Measurements from ENCODE around the gene USP17L18. TPM values are rescaled to one million over a fixed set of nuclear protein-coding genes. Genes with fewer than 3 reads are reported as not detected.
A peak's percentile ranks its signal among the peaks of the same experiment; 100 is the strongest.
"Not testable (repeated sequence)": the region's sequence is repeated elsewhere in the genome, so short reads cannot be mapped to it uniquely, and the experiment has no call there.

USP17L18 gene
- total RNA-seq = not detected

GRCh38 chr4:9247953-9248680, at the start of gene USP17L18:
Gene USP17L18, plus strand, starts transcription at chr4:9248630. Its CDS starts 0 bp downstream, at chr4:9248630.
- peak in 1 of 3 donors; percentile 0 for DNase-seq (ENCODE audit: low read depth in 2 of 3, low spot score in 2 of 3)

- DNase-seq (ENCODE audit: low read depth in 2 of 3, low spot score in 2 of 3) = not testable (repeated sequence)
Measured at GRCh38 chr4:9210357-9210756, 38.1 kb upstream of the USP17L18 start, which contains the start of gene USP17L10. Gene USP17L10, plus strand, starts transcription at chr4:9210657. Its CDS starts 0 bp downstream, at chr4:9210657.

- DNase-seq (ENCODE audit: low read depth in 2 of 3, low spot score in 2 of 3) = not testable (repeated sequence)
Measured at GRCh38 chr4:9214701-9215100, 33.7 kb upstream of the USP17L18 start.

- not testable (repeated sequence) for DNase-seq (ENCODE audit: low read depth in 2 of 3, low spot score in 2 of 3)
Measured at GRCh38 chr4:9215105-9215504, 33.3 kb upstream of the USP17L18 start, which contains the start of gene USP17L11. Gene USP17L11, plus strand, starts transcription at chr4:9215405. Its CDS starts 0 bp downstream, at chr4:9215405.

- not testable (repeated sequence) for DNase-seq (ENCODE audit: low read depth in 2 of 3, low spot score in 2 of 3)
Measured at GRCh38 chr4:9219852-9220251, 28.6 kb upstream of the USP17L18 start, which contains the start of gene USP17L12. Gene USP17L12, plus strand, starts transcription at chr4:9220152. Its CDS starts 0 bp downstream, at chr4:9220152.

- DNase-seq (ENCODE audit: low read depth in 2 of 3, low spot score in 2 of 3) = not testable (repeated sequence)
Measured at GRCh38 chr4:9224596-9224995, 23.8 kb upstream of the USP17L18 start, which contains the start of gene USP17L13. Gene USP17L13, plus strand, starts transcription at chr4:9224896. Its CDS starts 0 bp downstream, at chr4:9224896.

- not testable (repeated sequence) for DNase-seq (ENCODE audit: low read depth in 2 of 3, low spot score in 2 of 3)
Measured at GRCh38 chr4:9230249-9230648, 18.2 kb upstream of the USP17L18 start.

- DNase-seq (ENCODE audit: low read depth in 2 of 3, low spot score in 2 of 3) = not testable (repeated sequence)
Measured at GRCh38 chr4:9234085-9234484, 14.3 kb upstream of the USP17L18 start, which contains the start of gene USP17L15. Gene USP17L15, plus strand, starts transcription at chr4:9234385. Its CDS starts 0 bp downstream, at chr4:9234385.

- DNase-seq (ENCODE audit: low read depth in 2 of 3, low spot score in 2 of 3) = not testable (repeated sequence)
Measured at GRCh38 chr4:9238461-9238860, 10.0 kb upstream of the USP17L18 start.

- not testable (repeated sequence) for DNase-seq (ENCODE audit: low read depth in 2 of 3, low spot score in 2 of 3)
Measured at GRCh38 chr4:9243579-9243978, 4.9 kb upstream of the USP17L18 start, which contains the start of gene USP17L17. Gene USP17L17, plus strand, starts transcription at chr4:9243879. Its CDS starts 0 bp downstream, at chr4:9243879.

- not testable (repeated sequence) for DNase-seq (ENCODE audit: low read depth in 2 of 3, low spot score in 2 of 3)
Measured at GRCh38 chr4:9253078-9253477, 4.6 kb downstream of the USP17L18 start, which contains the start of gene USP17L19. Gene USP17L19, plus strand, starts transcription at chr4:9253378. Its CDS starts 0 bp downstream, at chr4:9253378.

- not testable (repeated sequence) for DNase-seq (ENCODE audit: low read depth in 2 of 3, low spot score in 2 of 3)
Measured at GRCh38 chr4:9257824-9258223, 9.4 kb downstream of the USP17L18 start, which contains the start of gene USP17L20. Gene USP17L20, plus strand, starts transcription at chr4:9258124. Its CDS starts 0 bp downstream, at chr4:9258124.

- not testable (repeated sequence) for DNase-seq (ENCODE audit: low read depth in 2 of 3, low spot score in 2 of 3)
Measured at GRCh38 chr4:9262572-9262971, 14.1 kb downstream of the USP17L18 start, which contains the start of gene USP17L21. Gene USP17L21, plus strand, starts transcription at chr4:9262872. Its CDS starts 0 bp downstream, at chr4:9262872.

- not testable (repeated sequence) for DNase-seq (ENCODE audit: low read depth in 2 of 3, low spot score in 2 of 3)
Measured at GRCh38 chr4:9267319-9267718, 18.9 kb downstream of the USP17L18 start, which contains the start of gene USP17L22. Gene USP17L22, plus strand, starts transcription at chr4:9267619. Its CDS starts 0 bp downstream, at chr4:9267619.

- DNase-seq (ENCODE audit: low read depth in 2 of 3, low spot score in 2 of 3) = not testable (repeated sequence)
Measured at GRCh38 chr4:9271719-9272118, 23.3 kb downstream of the USP17L18 start.

Other genes with a start within 250 kb of the USP17L18 start
- not detected for gene FAM90A26, start 78.2 kb upstream of the USP17L18 start, total RNA-seq
- not detected for gene USP17L10, start 38.0 kb upstream of the USP17L18 start, total RNA-seq
- gene USP17L11, start 33.2 kb upstream of the USP17L18 start, total RNA-seq = not detected
- not detected for gene USP17L12, start 28.5 kb upstream of the USP17L18 start, total RNA-seq
- gene USP17L13, start 23.7 kb upstream of the USP17L18 start, total RNA-seq = not detected
- gene USP17L15, start 14.2 kb upstream of the USP17L18 start, total RNA-seq = not detected
- gene USP17L17, start 4.8 kb upstream of the USP17L18 start, total RNA-seq = not detected
- gene USP17L19, start 4.7 kb downstream of the USP17L18 start, total RNA-seq = not detected
- not detected for gene USP17L20, start 9.5 kb downstream of the USP17L18 start, total RNA-seq
- gene USP17L21, start 14.2 kb downstream of the USP17L18 start, total RNA-seq = not detected
- under 0.01 TPM for gene USP17L22, start 19.0 kb downstream of the USP17L18 start, total RNA-seq
- not detected for gene USP17L24, start 76.5 kb downstream of the USP17L18 start, total RNA-seq
- not detected for gene USP17L25, start 81.3 kb downstream of the USP17L18 start, total RNA-seq
- not detected for gene USP17L26, start 86.0 kb downstream of the USP17L18 start, total RNA-seq
- gene USP17L5, start 90.8 kb downstream of the USP17L18 start, total RNA-seq = not detected
- not detected for gene USP17L27, start 95.5 kb downstream of the USP17L18 start, total RNA-seq
- not detected for gene USP17L28, start 100.3 kb downstream of the USP17L18 start, total RNA-seq
- not detected for gene USP17L29, start 105.0 kb downstream of the USP17L18 start, total RNA-seq
- not detected for gene USP17L30, start 114.5 kb downstream of the USP17L18 start, total RNA-seq
- not detected for gene DEFB131A, start 195.8 kb downstream of the USP17L18 start, total RNA-seq

Measured in hematopoietic multipotent progenitor cell (in vitro differentiated cells).